H1 (cell line): Measurements from ENCODE around the gene XAGE3. TPM values are rescaled to one million over a fixed set of nuclear protein-coding genes. Genes with fewer than 3 reads are reported as not detected.
"Not testable (repeated sequence)": the region's sequence is repeated elsewhere in the genome, so short reads cannot be mapped to it uniquely, and the experiment has no call there.

Source experiments
- CTCF ChIA-PET: fragments of 300-600 bp; sonication (Branson Sonifier 250); formaldehyde crosslinking; loops from one replicate; lab custom pipeline; 2021; ENCODE audit not compliant: partially characterized antibody; lab: Charles Lee
- POLR2A ChIA-PET: fragments of 300-600 bp; sonication (Branson Sonifier 250); formaldehyde crosslinking; loops from one replicate; lab custom pipeline; 2021; ENCODE audit warnings: inconsistent platforms; ENCODE audit not compliant: partially characterized antibody; lab: Charles Lee
- DNase-seq, 2 experiments: peaks; one replicate each; pipeline versions ENCODE4 v3.0.0 to v3.0.0-alpha.2; 2010 to 2022; ENCODE audit warnings: low spot score in 2 of 2, low read depth in 1 of 2, mixed read lengths in 1 of 2
- FAIRE-seq: peaks from 2 replicates; lab custom pipeline; 2011; peaks lifted over from hg19 to GRCh38; lab: Jason Lieb, UNC
- H2AFZ ChIP-seq: 2 replicates; pipeline ENCODE4 v1.8.1; 2012; ENCODE audit warnings: low read length, inconsistent platforms
- H2AK5ac ChIP-seq: 2 replicates; pipeline ENCODE4 v1.6.1; 2013; ENCODE audit warnings: low read depth, low read length
- H2BK120ac ChIP-seq: replicated peaks from 2 replicates; pipeline ENCODE3; 2013; ENCODE audit warnings: low read depth, low read length, inconsistent platforms
- H2BK12ac ChIP-seq: 2 replicates; pipeline ENCODE4 v1.6.1; 2013; ENCODE audit warnings: low read depth, low read length
- H2BK15ac ChIP-seq: 2 replicates; pipeline ENCODE4 v1.6.1; 2013; ENCODE audit warnings: low read length
- H2BK20ac ChIP-seq: 2 replicates; pipeline ENCODE4 v1.6.1; 2013; ENCODE audit warnings: low read length
- H2BK5ac ChIP-seq: 2 replicates; pipeline ENCODE4 v1.6.1; 2013; ENCODE audit warnings: low read depth, low read length
- H3K14ac ChIP-seq: 2 replicates; pipeline ENCODE4 v1.6.1; 2013; ENCODE audit warnings: inconsistent platforms; ENCODE audit not compliant: insufficient read length
- H3K18ac ChIP-seq: 2 replicates; pipeline ENCODE4 v1.6.1; 2013; ENCODE audit warnings: low read length; ENCODE audit errors: extremely low read depth
- H3K23ac ChIP-seq: 2 replicates; pipeline ENCODE4 v1.6.1; 2013; ENCODE audit warnings: inconsistent platforms; ENCODE audit not compliant: insufficient read length
- H3K23me2 ChIP-seq: 2 replicates; pipeline ENCODE4 v1.6.1; 2013; ENCODE audit warnings: low read depth, low read length
- H3K27ac ChIP-seq: 2 replicates; pipeline ENCODE4 v1.6.1; 2011; ENCODE audit warnings: low read depth, low read length, inconsistent platforms
- H3K27me3 ChIP-seq, 4 experiments: replicated peaks in 1 of 4; 1 replicate in 1 of 4; 2 replicates in 3 of 4; pipeline versions ENCODE4 v1.6.1 to v1.8.1; 2011 to 2013; ENCODE audit warnings: low read length in 3 of 4, mild to moderate bottlenecking in 3 of 4, inconsistent platforms in 2 of 4, mixed read lengths in 2 of 4, moderate library complexity in 1 of 4; ENCODE audit not compliant: control insufficient read depth in 3 of 4, insufficient read depth in 3 of 4; ENCODE audit errors: extremely low read depth in 1 of 4
- H3K36me3 ChIP-seq, 4 experiments: 2 replicates each; pipeline versions ENCODE4 v1.6.1 to v1.8.1; 2011 to 2013; ENCODE audit warnings: mild to moderate bottlenecking in 4 of 4, low read length in 3 of 4, moderate library complexity in 2 of 4, control low read depth in 1 of 4, inconsistent platforms in 1 of 4; ENCODE audit not compliant: insufficient read depth in 4 of 4, control insufficient read depth in 2 of 4
- H3K4ac ChIP-seq: replicated peaks from 2 replicates; pipeline ENCODE3; 2013; ENCODE audit warnings: low read length, low read depth, mixed read lengths, inconsistent platforms; ENCODE audit not compliant: insufficient read length
- H3K4me1 ChIP-seq, 4 experiments: replicated peaks in 1 of 4; 1 replicate in 1 of 4; 2 replicates in 3 of 4; pipeline versions ENCODE4 v1.6.1 to v1.8.1; 2011 to 2013; ENCODE audit warnings: low read length in 3 of 4, inconsistent platforms in 2 of 4, mixed read lengths in 1 of 4; ENCODE audit not compliant: insufficient read depth in 4 of 4, control insufficient read depth in 3 of 4
- H3K4me2 ChIP-seq, 2 experiments: 2 replicates each; pipeline versions ENCODE4 v1.6.1 to v1.8.1; 2011 to 2013; ENCODE audit warnings: low read depth in 2 of 2, low read length in 2 of 2, control low read depth in 1 of 2, inconsistent platforms in 1 of 2, mild to moderate bottlenecking in 1 of 2; ENCODE audit not compliant: insufficient read depth in 1 of 2
- H3K4me3 ChIP-seq, 4 experiments: fragments of 200-600, 300-600 bp in 1 of 4; sonication (generic), shearing (Covaris generic), sonication (Bioruptor Twin) in 1 of 4; 2 replicates each; pipeline versions ENCODE4 v1.5.1 to v1.8.1; 2011 to 2016; ENCODE audit warnings: low read length in 4 of 4, low read depth in 3 of 4, control low read depth in 2 of 4, inconsistent platforms in 2 of 4, mild to moderate bottlenecking in 2 of 4, mixed read lengths in 1 of 4, moderate library complexity in 1 of 4; ENCODE audit not compliant: insufficient read depth in 2 of 4; ENCODE audit errors: extremely low read depth in 1 of 4
- H3K56ac ChIP-seq: replicated peaks from 2 replicates; pipeline ENCODE3; 2013; ENCODE audit warnings: low read depth, mild to moderate bottlenecking, mixed read lengths, low read length, inconsistent platforms; ENCODE audit not compliant: insufficient read length
- H3K79me1 ChIP-seq: 2 replicates; pipeline ENCODE4 v1.6.1; 2013; ENCODE audit warnings: low read depth, low read length, control low read depth
- H3K79me2 ChIP-seq, 2 experiments: 2 replicates each; pipeline versions ENCODE4 v1.6.1 to v1.8.1; 2012 to 2013; ENCODE audit warnings: low read length in 2 of 2, mild to moderate bottlenecking in 2 of 2, inconsistent platforms in 1 of 2; ENCODE audit not compliant: insufficient read depth in 2 of 2, control insufficient read depth in 1 of 2
- H3K9ac ChIP-seq, 4 experiments: replicated peaks in 1 of 4; 1 replicate in 1 of 4; 2 replicates in 3 of 4; pipeline versions ENCODE4 v1.6.1 to v1.8.1; 2011 to 2013; ENCODE audit warnings: low read depth in 3 of 4, low read length in 3 of 4, control low read depth in 2 of 4, mild to moderate bottlenecking in 2 of 4, moderate library complexity in 2 of 4, inconsistent platforms in 1 of 4; ENCODE audit errors: extremely low read depth in 1 of 4
- H3K9me3 ChIP-seq, 2 experiments: 2 replicates each; pipeline versions ENCODE4 v1.6.1 to v1.8.1; 2012 to 2013; ENCODE audit warnings: mild to moderate bottlenecking in 2 of 2, moderate library complexity in 2 of 2, control low read depth in 1 of 2, inconsistent platforms in 1 of 2, low read depth in 1 of 2, low read length in 1 of 2, mixed read lengths in 1 of 2; ENCODE audit not compliant: insufficient read depth in 2 of 2
- H4K20me1 ChIP-seq, 2 experiments: replicated peaks in 1 of 2; 2 replicates each; pipeline versions ENCODE3 to v1.8.1; 2011 to 2013; ENCODE audit warnings: inconsistent platforms in 2 of 2, low read length in 2 of 2, mild to moderate bottlenecking in 1 of 2; ENCODE audit not compliant: insufficient read depth in 2 of 2, control insufficient read depth in 1 of 2
- H4K5ac ChIP-seq: 2 replicates; pipeline ENCODE4 v1.6.1; 2013; ENCODE audit warnings: low read length, low read depth, mixed read lengths, inconsistent platforms; ENCODE audit not compliant: insufficient read length
- H4K8ac ChIP-seq: 2 replicates; pipeline ENCODE4 v1.8.0; 2013; ENCODE audit warnings: mild to moderate bottlenecking, moderate library complexity, low read length, inconsistent platforms; ENCODE audit not compliant: insufficient read depth; ENCODE audit errors: extremely low read depth
- H4K91ac ChIP-seq: replicated peaks from 2 replicates; pipeline ENCODE3; 2013; ENCODE audit warnings: low read length, mixed read lengths, inconsistent platforms; ENCODE audit not compliant: insufficient read length
- WGBS, 2 experiments: shearing (Covaris generic) in 1 of 2; methylation state at CpG; one replicate each; pipeline versions ENCODE4 v1.1.6 to v1.1.7; 2013 to 2015; ENCODE audit warnings: low lambda C conversion rate in 2 of 2, mixed read lengths in 2 of 2, inconsistent platforms in 1 of 2, low coverage in 1 of 2, missing lambda C conversion rate in 1 of 2; ENCODE audit not compliant: insufficient replicate concordance in 2 of 2, insufficient coverage in 1 of 2, insufficient read length in 1 of 2; ENCODE audit errors: extremely low coverage in 1 of 2, missing lambda C conversion rate in 1 of 2; 5-methylcytosine and 5-hydroxymethylcytosine counted together
- polyA plus RNA-seq, 7 experiments: library from polyadenylated mRNA; depleted of rRNA in 3 of 7; stranded (reverse) in 5 of 7; unstranded in 2 of 7; fragments of >200 nt in 5 of 7; fragments of 200-250 nt in 2 of 7; gene quantifications; 1 replicate in 5 of 7; 2 replicates in 1 of 7; 4 replicates in 1 of 7; pipeline versions ENCODE4 v1.2.1 to v1.2.3, GENCODE V29; 2011 to 2013; ENCODE audit warnings: missing spikeins in 2 of 7, mixed read lengths in 2 of 7
- total RNA-seq: library from RNA; stranded (reverse); fragmentation: NEBNext Ultra II Directional; extraction: Animal tissue kit (Norgen Biotek cat#: 25700); gene quantifications from 2 replicates; pipeline ENCODE4 v1.2.1, GENCODE V29; 2021

XAGE3 gene
- total and polyA plus RNA-seq, 2 of the 8 experiments (the other 6 are each of a cell fraction or from before 2014, with no cell fraction given), result not detected

DNA sequence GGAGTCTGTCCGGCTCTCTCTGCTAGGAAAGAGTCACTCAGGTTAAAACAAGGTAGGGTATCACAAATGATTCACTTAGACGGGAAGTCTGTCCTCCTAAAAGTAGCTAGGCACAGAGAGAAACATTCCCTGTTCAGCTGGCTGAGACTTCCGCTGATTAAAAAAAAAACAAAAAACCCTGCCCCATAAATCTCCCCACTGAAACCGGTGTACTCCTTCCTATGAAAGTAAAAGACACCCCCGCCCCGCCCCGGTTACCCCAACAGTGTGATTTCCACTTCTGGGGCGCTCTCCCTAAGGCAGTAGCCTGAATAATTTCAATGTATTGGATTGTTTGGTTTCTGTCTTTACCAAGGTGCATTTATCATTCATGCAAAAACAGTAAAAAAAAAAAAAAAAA, 28.6 kb upstream of the XAGE3 start:
- H3K56ac ChIP-seq, FAIRE-seq, H4K91ac ChIP-seq, H2BK12ac ChIP-seq, H3K23me2 ChIP-seq, H3K27ac ChIP-seq, H2AK5ac ChIP-seq, H3K4me2 ChIP-seq, H3K4me1 ChIP-seq, DNase-seq, H2AFZ ChIP-seq, H3K4ac ChIP-seq, H3K18ac ChIP-seq, H2BK15ac ChIP-seq, H3K79me2 ChIP-seq, H3K9me3 ChIP-seq, H3K27me3 ChIP-seq, CTCF ChIA-PET, POLR2A ChIA-PET, H4K20me1 ChIP-seq, H3K9ac ChIP-seq, H2BK5ac ChIP-seq, H2BK120ac ChIP-seq, H3K36me3 ChIP-seq, H4K8ac ChIP-seq, H3K4me3 ChIP-seq, H3K23ac ChIP-seq, H3K14ac ChIP-seq, H2BK20ac ChIP-seq, H4K5ac ChIP-seq, H3K79me1 ChIP-seq: not testable (repeated sequence)
- WGBS, 2 experiments, result no CpG with 5 or more reads among the region's 8 CpGs

DNA sequence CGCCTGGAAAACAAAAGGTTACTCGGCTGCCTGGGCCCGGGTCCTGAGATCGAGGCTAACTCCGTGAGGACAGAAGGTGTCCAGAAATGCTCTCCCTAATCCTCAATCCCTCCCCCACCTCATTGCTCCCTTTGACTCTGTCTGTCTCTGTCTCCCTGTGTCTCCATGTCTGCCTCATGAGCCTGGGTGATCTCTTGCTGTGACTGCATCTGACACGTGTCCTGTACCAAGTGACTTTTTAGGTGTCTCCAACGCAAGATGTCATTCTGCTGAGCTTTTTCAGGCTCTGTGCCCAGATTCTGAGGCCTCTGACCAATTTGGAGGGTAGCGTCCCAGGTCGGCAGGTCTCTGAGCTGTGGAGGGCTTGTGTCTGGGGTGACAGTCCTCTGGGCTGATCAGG, 20.2 kb upstream of the XAGE3 start:
- POLR2A ChIA-PET, DNase-seq, H3K79me1 ChIP-seq, H2BK5ac ChIP-seq, H3K4me3 ChIP-seq, H2AFZ ChIP-seq, H4K91ac ChIP-seq, H3K23ac ChIP-seq, H4K5ac ChIP-seq, H3K36me3 ChIP-seq, H3K4me2 ChIP-seq, FAIRE-seq, H3K23me2 ChIP-seq, H3K4me1 ChIP-seq, H2BK15ac ChIP-seq, H3K14ac ChIP-seq, H2AK5ac ChIP-seq, H3K79me2 ChIP-seq, H2BK20ac ChIP-seq, H3K18ac ChIP-seq, H3K9ac ChIP-seq, H4K8ac ChIP-seq, H3K27me3 ChIP-seq, H4K20me1 ChIP-seq, H2BK120ac ChIP-seq, H3K4ac ChIP-seq, H3K9me3 ChIP-seq, H2BK12ac ChIP-seq, CTCF ChIA-PET, H3K56ac ChIP-seq, H3K27ac ChIP-seq: not testable (repeated sequence)
- WGBS, 2 experiments, result no CpG with 5 or more reads among the region's 9 CpGs
